GM12878 (cell line): ENCODE measurements around the gene CROCC. TPM values are rescaled to one million over a fixed set of nuclear protein-coding genes. Genes with fewer than 3 reads are reported as not detected.

Experiments
- BACH1 ChIP-seq: fragments of 450-650 bp; IDR thresholded peaks from 2 replicates; pipeline ENCODE4 v1.6.1; 2017; ENCODE audit warnings: mild to moderate bottlenecking, borderline replicate concordance
- DPF2 ChIP-seq: fragments of 450-650 bp; IDR thresholded peaks from 2 replicates; pipeline ENCODE4 v1.6.1; 2017; ENCODE audit warnings: mild to moderate bottlenecking
- GATAD2B ChIP-seq: fragments of 450-650 bp; conservative IDR thresholded peaks from 2 replicates; pipeline ENCODE4 v1.6.1; 2017; ENCODE audit warnings: low read depth, mild to moderate bottlenecking, moderate library complexity
- LARP7 ChIP-seq: fragments of 450-650 bp; IDR thresholded peaks from 2 replicates; pipeline ENCODE4 v1.6.1; 2017; ENCODE audit warnings: mild to moderate bottlenecking
- MYC ChIP-seq: IDR thresholded peaks from 2 replicates; pipeline ENCODE4 v1.6.1; 2011; ENCODE audit warnings: mild to moderate bottlenecking, low read length, moderate library complexity, inconsistent platforms; ENCODE audit not compliant: insufficient read depth, insufficient replicate concordance, insufficient read length, severe bottlenecking
- PKNOX1 ChIP-seq: fragments of 450-650 bp; IDR thresholded peaks from 2 replicates; pipeline ENCODE4 v1.6.1; 2016; ENCODE audit warnings: mild to moderate bottlenecking
- POLR2A ChIP-seq: IDR thresholded peaks from 2 replicates; pipeline ENCODE4 v1.6.1; 2011; ENCODE audit warnings: low read depth, mild to moderate bottlenecking, low read length
- RAD51 ChIP-seq: fragments of 450-650 bp; IDR thresholded peaks from 2 replicates; pipeline ENCODE4 v1.6.1; 2016; ENCODE audit warnings: moderate library complexity, mild to moderate bottlenecking, inconsistent platforms
- REST ChIP-seq: IDR thresholded peaks from 2 replicates; pipeline ENCODE4 v1.6.1; 2012; ENCODE audit warnings: mild to moderate bottlenecking, low read depth, low read length
- SMARCA5 ChIP-seq: fragments of 450-650 bp; IDR thresholded peaks from 2 replicates; pipeline ENCODE4 v1.6.1; 2017; ENCODE audit warnings: mild to moderate bottlenecking
- SPI1 ChIP-seq: IDR thresholded peaks from 2 replicates; pipeline ENCODE4 v1.6.1; 2011; ENCODE audit warnings: low read depth, mild to moderate bottlenecking, low read length, moderate library complexity, borderline replicate concordance; ENCODE audit not compliant: insufficient read depth
- SUPT20H ChIP-seq: IDR thresholded peaks from 2 replicates; pipeline ENCODE4 v1.6.1; 2011; ENCODE audit warnings: low read depth, mild to moderate bottlenecking, low read length, moderate library complexity, borderline replicate concordance; ENCODE audit not compliant: control insufficient read depth
- ZNF384 ChIP-seq: IDR thresholded peaks from 2 replicates; pipeline ENCODE4 v1.6.1; 2012; ENCODE audit warnings: low read depth, mild to moderate bottlenecking, low read length, improper control_type of control experiment, borderline replicate concordance
- ZNF687 ChIP-seq: fragments of 450-650 bp; IDR thresholded peaks from 2 replicates; pipeline ENCODE4 v1.6.1; 2017; ENCODE audit warnings: mild to moderate bottlenecking, moderate library complexity
- polyA plus RNA-seq, 11 experiments: library from polyadenylated mRNA; depleted of rRNA in 4 of 11; unstranded in 6 of 11; stranded (reverse) in 5 of 11; fragments of >200 nt; fragmentation: Nextera tagmentation in 4 of 11; fragmentation: Illumina TruSeq in 1 of 11; extraction: Ambion mirVana in 4 of 11; extraction: Trizol in 1 of 11; gene quantifications; 1 replicate in 1 of 11; 2 replicates in 10 of 11; pipeline versions ENCODE4 v1.2.1 to v1.2.3, GENCODE V29; 2011 to 2016; ENCODE audit warnings: inconsistent platforms in 2 of 11, missing spikeins in 2 of 11, low read depth in 1 of 11
- total RNA-seq, 4 experiments: library from RNA; depleted of rRNA in 3 of 4; stranded (reverse); fragments of >200 nt in 3 of 4; fragmentation: Illumina TruSeq in 1 of 4; extraction: Trizol in 1 of 4; gene quantifications; 2 replicates each; pipeline versions ENCODE4 v1.2.1 to v1.2.3, GENCODE V29; 2013 to 2021

CROCC gene
- total and polyA plus RNA-seq, 10 of the 15 experiments (the other 5 are each of a cell fraction or from before 2014, with no cell fraction given): 0.04 to 5.5 (median 2.3) TPM

- TF ChIP-seq SUPT20H: no peak
- no peak for TF ChIP-seq PKNOX1
- 0 out of 2 replicates have a peak, but pooled peaks have one; percentile 33 for TF ChIP-seq DPF2
- TF ChIP-seq SMARCA5: 0 out of 2 replicates have a peak, but pooled peaks have one; percentile 53
- no peak for TF ChIP-seq ZNF384
- no peak for TF ChIP-seq RAD51
- TF ChIP-seq LARP7: peak; percentile 79
- no peak for TF ChIP-seq SPI1
- TF ChIP-seq POLR2A: peak; percentile 65
- no peak for TF ChIP-seq BACH1
- TF ChIP-seq GATAD2B: 0 out of 2 replicates have a peak, but pooled peaks have one; percentile 78
- 0 out of 2 replicates have a peak, but pooled peaks have one; percentile 12 for TF ChIP-seq ZNF687
- TF ChIP-seq REST: no peak
- TF ChIP-seq MYC: no peak
Observed at GRCh38 chr1:16913833-16914662, 7.7 kb upstream of the CROCC start (continued).
